GM18867 (cell line): ENCODE data around the gene TRAF3IP1.

ENCODE experiments used
- ATAC-seq: cut with Tn5 transposase; IDR thresholded peaks from one replicate; pipeline ENCODE4 v1.9.1; 2021; ENCODE audit warnings: mild to moderate bottlenecking, moderate library complexity; ENCODE audit not compliant: unreplicated experiment

The TRAF3IP1 gene

GRCh38 chr2:238378230-238379095, 58.1 kb downstream of the TRAF3IP1 start:
- no peak for ATAC-seq

- no peak for ATAC-seq
Observed at GRCh38 chr2:238379096-238379810, 58.9 kb downstream of the TRAF3IP1 start.

- no peak for ATAC-seq
Observed at GRCh38 chr2:238380336-238380735, 60.0 kb downstream of the TRAF3IP1 start.

- no peak for ATAC-seq
Observed at GRCh38 chr2:238380785-238381184, 60.5 kb downstream of the TRAF3IP1 start.

- no peak for ATAC-seq
Observed at GRCh38 chr2:238381341-238382115, 61.2 kb downstream of the TRAF3IP1 start.

- ATAC-seq: no peak
Observed at GRCh38 chr2:238382381-238382781, 62.1 kb downstream of the TRAF3IP1 start.

- ATAC-seq: no peak
Observed at GRCh38 chr2:238383135-238383534, 62.8 kb downstream of the TRAF3IP1 start.

GRCh38 chr2:238383743-238384380, 63.5 kb downstream of the TRAF3IP1 start:
- ATAC-seq: no peak

GRCh38 chr2:238387332-238387731, 67.0 kb downstream of the TRAF3IP1 start:
- ATAC-seq: no peak

GRCh38 chr2:238388794-238389193, 68.5 kb downstream of the TRAF3IP1 start:
- no peak for ATAC-seq

- ATAC-seq: no peak
Observed at GRCh38 chr2:238389988-238390589, 69.8 kb downstream of the TRAF3IP1 start.

- ATAC-seq: no peak
Observed at GRCh38 chr2:238391042-238391689, 70.8 kb downstream of the TRAF3IP1 start.

GRCh38 chr2:238396663-238397062, 76.3 kb downstream of the TRAF3IP1 start:
- ATAC-seq: no peak

GRCh38 chr2:238397356-238397755, 77.0 kb downstream of the TRAF3IP1 start:
- no peak for ATAC-seq

GRCh38 chr2:238398577-238398976, 78.3 kb downstream of the TRAF3IP1 start:
- no peak for ATAC-seq

GRCh38 chr2:238399094-238399493, 78.8 kb downstream of the TRAF3IP1 start:
- ATAC-seq: no peak

GRCh38 chr2:238401551-238401950, 81.2 kb downstream of the TRAF3IP1 start:
- no peak for ATAC-seq

GRCh38 chr2:238403632-238404405, 83.5 kb downstream of the TRAF3IP1 start:
- no peak for ATAC-seq
